Fibroblast of pulmonary artery (primary cell): ENCODE measurements around the gene TRMT1.
A peak's percentile ranks its signal among the peaks of the same experiment; 100 is the strongest.

Source experiments
- DNase-seq: peaks from one replicate; pipeline ENCODE4 v3.0.0-alpha.2; 2010; ENCODE audit warnings: low read depth
- H3K4me3 ChIP-seq: replicated peaks from 2 replicates; pipeline ENCODE4 v1.5.1; 2011; ENCODE audit warnings: low read depth, mild to moderate bottlenecking, control low read depth, low read length, moderate library complexity
- TF ChIP-seq, protein P1 (sequence below): IDR thresholded peaks from 2 replicates; pipeline ENCODE4 v1.5.1; 2011; ENCODE audit warnings: mild to moderate bottlenecking, control low read depth, low read length, inconsistent platforms; ENCODE audit errors: missing control alignments

The TRMT1 gene

GRCh38 chr19:13160557-13160956 is 44.0 kb upstream of the TRMT1 start:
- DNase-seq: no peak
- TF ChIP-seq, protein P1, sequence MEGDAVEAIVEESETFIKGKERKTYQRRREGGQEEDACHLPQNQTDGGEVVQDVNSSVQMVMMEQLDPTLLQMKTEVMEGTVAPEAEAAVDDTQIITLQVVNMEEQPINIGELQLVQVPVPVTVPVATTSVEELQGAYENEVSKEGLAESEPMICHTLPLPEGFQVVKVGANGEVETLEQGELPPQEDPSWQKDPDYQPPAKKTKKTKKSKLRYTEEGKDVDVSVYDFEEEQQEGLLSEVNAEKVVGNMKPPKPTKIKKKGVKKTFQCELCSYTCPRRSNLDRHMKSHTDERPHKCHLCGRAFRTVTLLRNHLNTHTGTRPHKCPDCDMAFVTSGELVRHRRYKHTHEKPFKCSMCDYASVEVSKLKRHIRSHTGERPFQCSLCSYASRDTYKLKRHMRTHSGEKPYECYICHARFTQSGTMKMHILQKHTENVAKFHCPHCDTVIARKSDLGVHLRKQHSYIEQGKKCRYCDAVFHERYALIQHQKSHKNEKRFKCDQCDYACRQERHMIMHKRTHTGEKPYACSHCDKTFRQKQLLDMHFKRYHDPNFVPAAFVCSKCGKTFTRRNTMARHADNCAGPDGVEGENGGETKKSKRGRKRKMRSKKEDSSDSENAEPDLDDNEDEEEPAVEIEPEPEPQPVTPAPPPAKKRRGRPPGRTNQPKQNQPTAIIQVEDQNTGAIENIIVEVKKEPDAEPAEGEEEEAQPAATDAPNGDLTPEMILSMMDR: no peak
- H3K4me3 ChIP-seq: no peak overlapping the region

GRCh38 chr19:13159713-13160112 is 43.2 kb upstream of the TRMT1 start:
- TF ChIP-seq, protein P1: no peak
- H3K4me3 ChIP-seq: no peak overlapping the region
- DNase-seq: no peak

DNA sequence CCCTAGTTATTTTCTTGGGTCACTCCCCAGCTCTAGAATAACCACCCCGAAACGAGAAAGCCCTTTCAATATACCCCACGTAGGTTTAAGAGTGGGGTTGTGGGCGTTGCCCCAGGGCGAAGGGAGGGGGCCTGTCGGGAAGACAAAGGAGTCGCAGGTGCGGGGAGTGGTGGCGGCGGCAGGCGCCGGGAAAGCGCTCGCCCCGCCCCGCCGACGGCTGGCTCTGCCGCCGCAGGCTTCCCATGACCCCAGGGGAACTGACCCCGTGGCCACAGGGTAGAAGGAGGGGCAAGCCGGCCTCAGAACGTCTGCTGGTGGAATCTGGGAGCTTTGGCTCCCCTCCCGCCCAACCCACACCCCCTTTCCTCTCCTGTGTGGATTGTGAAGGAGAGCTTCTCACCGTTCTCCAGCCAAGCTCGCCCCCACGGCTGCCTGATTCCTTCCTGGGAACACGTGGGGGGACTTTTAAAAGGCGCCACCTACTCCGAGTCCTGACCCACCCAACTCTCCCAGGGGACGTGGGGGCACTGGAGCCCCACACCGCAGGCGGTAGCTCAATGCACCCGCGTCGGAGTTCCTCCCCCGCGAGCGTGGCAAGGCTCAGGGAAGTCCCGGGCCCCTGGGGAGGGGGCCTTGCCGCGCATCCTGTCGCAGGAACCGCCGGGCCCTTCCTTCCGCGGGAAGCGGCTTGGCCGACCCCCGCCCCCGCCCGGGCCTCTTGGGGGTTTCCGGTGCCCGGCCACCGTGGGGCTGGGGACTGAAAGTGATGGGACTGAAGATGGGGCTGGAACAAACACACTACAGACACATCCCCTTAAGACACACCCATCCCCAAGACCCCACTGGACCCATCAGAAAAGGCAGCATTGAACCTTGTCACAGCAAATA is 39.2 kb upstream of the TRMT1 start:
- TF ChIP-seq, protein P1: no peak
- peak; percentile 90 for DNase-seq

GRCh38 chr19:13154911-13155471 is 38.5 kb upstream of the TRMT1 start:
- TF ChIP-seq, protein P1: peak; percentile 33
- DNase-seq: peak; percentile 81
- peak overlapping the region; percentile 65 for H3K4me3 ChIP-seq

More for the DNA sequence above, 39.2 kb upstream of the TRMT1 start:
- H3K4me3 ChIP-seq: peak overlapping the region; percentile 65

GRCh38 chr19:13154241-13154778 is 37.8 kb upstream of the TRMT1 start:
- TF ChIP-seq, protein P1: no peak
- peak overlapping the region; percentile 65 for H3K4me3 ChIP-seq
- peak; percentile 96 for DNase-seq

- TF ChIP-seq, protein P1: no peak
- peak; percentile 49 for DNase-seq
- peak overlapping the region; percentile 65 for H3K4me3 ChIP-seq
These were observed 37.2 kb upstream of the TRMT1 start for GRCh38 chr19:13153569-13154240.
